Ovary (tissue), 9 donors: ENCODE results near the gene DSCAML1. TPM values are rescaled to one million over a fixed set of nuclear protein-coding genes. Genes with fewer than 3 reads are reported as not detected.

ENCODE experiments used
- DNase-seq, 5 donors: peaks; one replicate each; pipeline ENCODE4 v3.0.0-alpha.2; 2019 to 2020
- H3K27ac ChIP-seq, 2 donors: fragments of 200-600 bp; one replicate each; pipeline versions ENCODE4 v1.5.1 to v1.8.0; 2019 to 2022
- H3K27me3 ChIP-seq: fragments of 200-600 bp; one replicate; pipeline ENCODE4 v1.8.0; 2022
- H3K36me3 ChIP-seq: fragments of 200-600 bp; sonication (generic); one replicate; pipeline ENCODE4 v1.5.1; 2019
- H3K4me1 ChIP-seq: one replicate; pipeline ENCODE4 v1.8.1; 2013; ENCODE audit warnings: mild to moderate bottlenecking, moderate library complexity; ENCODE audit not compliant: insufficient read depth
- H3K4me3 ChIP-seq: fragments of 200-600 bp; sonication (generic); one replicate; pipeline ENCODE4 v1.5.1; 2017
- H3K9me3 ChIP-seq, 2 donors: fragments of 200-600 bp in 1 of 2; sonication (generic) in 1 of 2; one replicate each; pipeline versions ENCODE4 v1.5.1 to v1.8.1; 2013 to 2019; ENCODE audit warnings: mild to moderate bottlenecking in 1 of 2, moderate library complexity in 1 of 2
- EP300 ChIP-seq: sonication (generic); formaldehyde crosslinking; IDR thresholded peaks from one replicate; pipeline ENCODE4 v1.6.1; 2017; ENCODE audit warnings: antibody characterized with exemption
- POLR2A ChIP-seq: fragments of 450-650 bp; IDR thresholded peaks from one replicate; pipeline ENCODE4 v1.6.1; 2017; ENCODE audit warnings: antibody characterized with exemption, mild to moderate bottlenecking, moderate library complexity
- WGBS, 3 donors: extraction: QIAGEN DNeasy Blood & Tissue Kit in 1 of 3; methylation state at CpG; one replicate each; pipeline versions ENCODE4 v1.1.5 to v1.1.7; 2013 to 2017; 5-methylcytosine and 5-hydroxymethylcytosine counted together
- intact Hi-C, 4 donors: fragments of 100-400 bp; cut with DNase I; formaldehyde crosslinking; loops; one replicate each; pipeline versions ENCODE4 v1.11.0 to v1.15.1; 2022 to 2023
- polyA plus RNA-seq, 2 donors: library from polyadenylated mRNA; stranded (reverse); fragments of 200-250 nt in 1 of 2; fragments of 350-450 nt in 1 of 2; fragmentation: Illumina TruSeq in 1 of 2; extraction: RNeasy Lipid Tissue Mini Kit (QIAGEN cat#74804) in 1 of 2; gene quantifications; one replicate each; pipeline ENCODE4 v1.2.3, GENCODE V29; 2013 to 2014
- total RNA-seq, 7 donors: library from RNA; depleted of rRNA in 2 of 7; stranded (reverse); fragments of >200 nt in 2 of 7; fragmentation: NEBNext Ultra II Directional in 3 of 7; extraction: Animal tissue kit (Norgen Biotek cat#: 25700) in 3 of 7; gene quantifications; one replicate each; pipeline versions ENCODE4 v1.1.0 to v1.2.4, GENCODE V29; 2016 to 2023
- TF ChIP-seq, protein P1 (sequence below), 3 donors: fragments of 450-650 bp in 2 of 3; fragments of 200-600 bp in 1 of 3; IDR thresholded peaks; one replicate each; pipeline versions ENCODE4 v1.5.1 to v1.8.0; 2016 to 2022; ENCODE audit warnings: antibody characterized with exemption in 3 of 3, mild to moderate bottlenecking in 1 of 3
- donor health status: DM: no; HTN: no; CAD: no; lungs with moderate emphysema.
- donor health status: DM: no; HTN: no; CAD: no.
- donor health status: Bipolar disorder and iron deficiency.
- donor health status: DM: yes; HTN: yes; CAD: no.
- donor health status: DM: no; HTN: no; CAD: no.
- donor health status: DM: yes; HTN: yes; CAD: no.

Gene DSCAML1
- total and polyA plus RNA-seq, 9 donors: 0.77 to 16.5 (median 10.6) TPM

- TF ChIP-seq, protein P1, sequence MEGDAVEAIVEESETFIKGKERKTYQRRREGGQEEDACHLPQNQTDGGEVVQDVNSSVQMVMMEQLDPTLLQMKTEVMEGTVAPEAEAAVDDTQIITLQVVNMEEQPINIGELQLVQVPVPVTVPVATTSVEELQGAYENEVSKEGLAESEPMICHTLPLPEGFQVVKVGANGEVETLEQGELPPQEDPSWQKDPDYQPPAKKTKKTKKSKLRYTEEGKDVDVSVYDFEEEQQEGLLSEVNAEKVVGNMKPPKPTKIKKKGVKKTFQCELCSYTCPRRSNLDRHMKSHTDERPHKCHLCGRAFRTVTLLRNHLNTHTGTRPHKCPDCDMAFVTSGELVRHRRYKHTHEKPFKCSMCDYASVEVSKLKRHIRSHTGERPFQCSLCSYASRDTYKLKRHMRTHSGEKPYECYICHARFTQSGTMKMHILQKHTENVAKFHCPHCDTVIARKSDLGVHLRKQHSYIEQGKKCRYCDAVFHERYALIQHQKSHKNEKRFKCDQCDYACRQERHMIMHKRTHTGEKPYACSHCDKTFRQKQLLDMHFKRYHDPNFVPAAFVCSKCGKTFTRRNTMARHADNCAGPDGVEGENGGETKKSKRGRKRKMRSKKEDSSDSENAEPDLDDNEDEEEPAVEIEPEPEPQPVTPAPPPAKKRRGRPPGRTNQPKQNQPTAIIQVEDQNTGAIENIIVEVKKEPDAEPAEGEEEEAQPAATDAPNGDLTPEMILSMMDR (IDR thresholded peaks at IDR 0.05): no peak
- TF ChIP-seq POLR2A (no peak), EP300 (no peak)
- Histone ChIP-seq H3K36me3 (no peaks in the 10 kb centered on the region), H3K4me3 (no peak overlapping the region), H3K9me3 (no peaks in the 10 kb centered on the region), H3K4me1 (no peaks in the 10 kb centered on the region), H3K27ac (no peak overlapping the region), H3K27me3 (no peaks in the 10 kb centered on the region)
- DNase-seq: peak in 1 of 5 donors; percentile 21
- 76 to 88% (median 79%) methylated on average over 20 of the region's 20 CpGs for WGBS, 3 donors
- intact Hi-C loops: no loop called here
These were observed 153.3 kb downstream of the DSCAML1 start for GRCh38 chr11:117643606-117644300.

- WGBS, 3 donors: 70 to 81% (median 73%) methylated on average over 3 of the region's 3 CpGs
- DNase-seq: no peak
- Histone ChIP-seq H3K4me1 (no peaks in the 10 kb centered on the region), H3K9me3 (no peaks in the 10 kb centered on the region), H3K27ac (no peak overlapping the region), H3K4me3 (no peak overlapping the region), H3K27me3 (no peaks in the 10 kb centered on the region), H3K36me3 (no peaks in the 10 kb centered on the region)
- TF ChIP-seq POLR2A (no peak), EP300 (no peak)
- TF ChIP-seq, protein P1 (IDR thresholded peaks at IDR 0.05): no peak
- intact Hi-C loops: no loop called here
These were observed 154.2 kb downstream of the DSCAML1 start for GRCh38 chr11:117642835-117643234.

DNA sequence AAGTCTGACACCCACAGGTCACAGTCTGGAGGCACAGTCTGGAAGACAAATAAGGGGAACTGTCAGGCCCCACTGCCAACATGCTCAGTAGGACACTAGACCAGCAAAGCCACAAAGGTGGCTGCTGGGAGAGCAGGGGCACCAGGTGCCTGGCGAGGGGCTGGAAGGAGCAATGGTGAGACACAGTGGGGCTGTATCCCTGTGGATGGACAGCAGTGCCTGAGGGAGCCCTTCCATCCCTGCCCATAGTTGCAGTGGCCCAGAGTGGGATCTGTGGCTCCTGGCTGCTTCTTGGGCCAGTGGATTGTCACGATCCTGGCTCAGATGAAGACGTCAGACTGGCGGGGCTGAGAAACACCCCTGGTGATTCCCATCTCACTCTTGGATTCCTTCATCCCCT, 154.6 kb downstream of the DSCAML1 start:
- TF ChIP-seq, protein P1 (IDR thresholded peaks at IDR 0.05): no peak
- TF ChIP-seq EP300 (no peak), POLR2A (no peak)
- 85 to 98% (median 92%) methylated on average over 4 of the region's 4 CpGs for WGBS, 3 donors

GRCh38 chr11:117641008-117641915, 155.8 kb downstream of the DSCAML1 start:
- TF ChIP-seq, protein P1 (IDR thresholded peaks at IDR 0.05): no peak
- TF ChIP-seq POLR2A (no peak), EP300 (no peak)
- DNase-seq: no peak
- intact Hi-C loops: no loop called here
- Histone ChIP-seq H3K4me3 (no peak overlapping the region), H3K4me1 (no peaks in the 10 kb centered on the region), H3K27me3 (no peaks in the 10 kb centered on the region), H3K9me3 (no peaks in the 10 kb centered on the region), H3K27ac (no peak overlapping the region), H3K36me3 (no peaks in the 10 kb centered on the region)
- WGBS, 3 donors: 86 to 92% (median 88%) methylated on average over 14 of the region's 14 CpGs

More for the DNA sequence above, 154.6 kb downstream of the DSCAML1 start:
- Histone ChIP-seq H3K27ac (no peak overlapping the region), H3K27me3 (no peaks in the 10 kb centered on the region), H3K36me3 (no peaks in the 10 kb centered on the region), H3K4me1 (no peaks in the 10 kb centered on the region), H3K4me3 (no peak overlapping the region), H3K9me3 (no peaks in the 10 kb centered on the region)
- intact Hi-C loops: no loop called here
- no peak for DNase-seq
